HG03342 (cell line): Measurements from ENCODE around the gene TOR1A.
"Not testable (repeated sequence)": the region's sequence is repeated elsewhere in the genome, so short reads cannot be mapped to it uniquely, and the experiment has no call there.

Source experiments
- ATAC-seq: cut with Tn5 transposase; IDR thresholded peaks from one replicate; pipeline ENCODE4 v1.9.1; 2021; ENCODE audit warnings: mild to moderate bottlenecking, moderate library complexity; ENCODE audit not compliant: unreplicated experiment

Gene TOR1A

GRCh38 chr9:129823542-129823934, 398 bp downstream of the TOR1A start:
- no peak for ATAC-seq

- ATAC-seq: no peak
Observed at GRCh38 chr9:129822898-129823541, 916 bp downstream of the TOR1A start.

- no peak for ATAC-seq
Observed at GRCh38 chr9:129816501-129817435, 7.2 kb downstream of the TOR1A start.

- ATAC-seq: no peak
Observed at GRCh38 chr9:129815278-129815677, 8.7 kb downstream of the TOR1A start.

GRCh38 chr9:129814432-129815223, 9.3 kb downstream of the TOR1A start:
- no peak for ATAC-seq

GRCh38 chr9:129813661-129814060, 10.3 kb downstream of the TOR1A start:
- no peak for ATAC-seq

GRCh38 chr9:129812385-129812784, 11.6 kb downstream of the TOR1A start:
- ATAC-seq: no peak

GRCh38 chr9:129811967-129812363, 12.0 kb downstream of the TOR1A start:
- no peak for ATAC-seq

- no peak for ATAC-seq
Observed at GRCh38 chr9:129810788-129811187, 13.1 kb downstream of the TOR1A start.

- ATAC-seq: no peak
Observed at GRCh38 chr9:129810116-129810515, 13.8 kb downstream of the TOR1A start.

- no peak for ATAC-seq
Observed at GRCh38 chr9:129809346-129809745, 14.6 kb downstream of the TOR1A start.

- ATAC-seq: no peak
Observed at GRCh38 chr9:129806061-129806460, 17.9 kb downstream of the TOR1A start.

GRCh38 chr9:129803676-129804060, 20.3 kb downstream of the TOR1A start:
- no peak for ATAC-seq

- peak; percentile 93 for ATAC-seq
Observed at GRCh38 chr9:129802833-129803675, 20.9 kb downstream of the TOR1A start, which contains the start of gene TOR1B. TSS of gene TOR1B (plus strand) at chr9:129803184. CDS start at chr9:129803213, 29 bp downstream.

- ATAC-seq: no peak
Observed at GRCh38 chr9:129801504-129801903, 22.4 kb downstream of the TOR1A start.

- no peak for ATAC-seq
Observed at GRCh38 chr9:129798973-129799372, 25.0 kb downstream of the TOR1A start.

- not testable (repeated sequence) for ATAC-seq
Observed at GRCh38 chr9:129796029-129796428, 27.9 kb downstream of the TOR1A start.

GRCh38 chr9:129794549-129794948, 29.4 kb downstream of the TOR1A start:
- no peak for ATAC-seq

GRCh38 chr9:129786481-129786880, 37.5 kb downstream of the TOR1A start:
- no peak for ATAC-seq

- ATAC-seq: no peak
Observed at GRCh38 chr9:129785866-129786265, 38.1 kb downstream of the TOR1A start.
